ENCODE measurements around the gene SHH. TPM values are rescaled to one million over a fixed set of nuclear protein-coding genes. Genes with fewer than 3 reads are reported as not detected.

The SHH gene
- total and polyA plus RNA-seq, 2 experiments from 2014 or later, result not detected

- Histone ChIP-seq H3K36me3 (ENCODE audit: insufficient read depth) (no peaks in the 10 kb centered on the region), H3K27me3 (ENCODE audit: insufficient read depth) (peaks cover 24% of the 10 kb centered on the region), H3K27ac (ENCODE audit: low read depth) (no peak overlapping the region), H3K4me3 (no peak overlapping the region), H3K9me2 (ENCODE audit: insufficient read depth) (no peaks in the 10 kb centered on the region), H2AFZ (no peak overlapping the region), H3F3A (replicated peaks; ENCODE audit: low read depth) (no peaks in the 10 kb centered on the region), H3K4me2 (no peak overlapping the region), H3K4me1 (ENCODE audit: insufficient read depth) (no peaks in the 10 kb centered on the region), H3K79me2 (replicated peaks; ENCODE audit: insufficient read depth) (no peaks in the 10 kb centered on the region), H4K20me1 (replicated peaks; ENCODE audit: insufficient read depth) (no peaks in the 10 kb centered on the region)
- H3K4me3 Mint-ChIP-seq, result no peak overlapping the region
- H3K4me1 Mint-ChIP-seq, result peaks cover 2% of the 10 kb centered on the region; the same call in 1 of the 3 replicates
- peaks cover 8% of the 10 kb centered on the region; the same call in 2 of the 3 replicates for H3K9me3 Mint-ChIP-seq
- peaks cover 23% of the 10 kb centered on the region for H3K27me3 Mint-ChIP-seq (ENCODE audit: insufficient read depth, low read depth, poor library complexity)
- TF ChIP-seq ZNF114 (CRISPR knock-in tag; IDR thresholded peaks at IDR 0.05) (no peak), STAT1 (IDR thresholded peaks at IDR 0.05; ENCODE audit: unreplicated experiment) (no peak), POLR2AphosphoS5 (IDR thresholded peaks at IDR 0.05; ENCODE audit: low read depth) (no peak), CTCF (conservative IDR thresholded peaks at IDR 0.05; ENCODE audit: low read depth in 2 of 2) (no peak), EZH2 (IDR thresholded peaks at IDR 0.05; ENCODE audit: low read depth, unreplicated experiment) (no peak), EZH2phosphoT487 (IDR thresholded peaks at IDR 0.05; ENCODE audit: unreplicated experiment) (no peak), CREB1 (CRISPR knock-in tag; IDR thresholded peaks at IDR 0.05; ENCODE audit: low read depth) (no peak), JUNB (IDR thresholded peaks at IDR 0.05; ENCODE audit: unreplicated experiment) (no peak), ZNF462 (CRISPR knock-in tag; IDR thresholded peaks at IDR 0.05) (no peak), ETS1 (IDR thresholded peaks at IDR 0.05) (no peak), REST (IDR thresholded peaks at IDR 0.05; ENCODE audit: unreplicated experiment) (no peak), ZNF331 (CRISPR knock-in tag; IDR thresholded peaks at IDR 0.05; ENCODE audit: low read depth) (no peak), NANOG (IDR thresholded peaks at IDR 0.05; ENCODE audit: borderline replicate concordance) (no peak)
- ATAC-seq, result no peak
- no peak for DNase-seq (ENCODE audit: low spot score)
- H3K36me3 Mint-ChIP-seq (ENCODE audit: low read depth), result no peaks in the 10 kb centered on the region
- no peak overlapping the region for H3K27ac Mint-ChIP-seq
These were observed 21.6 kb downstream of the SHH start for GRCh38 chr7:155790666-155791065.

All from GM23338 (cell line).